Suprapubic skin (tissue), 4 donors: ENCODE measurements around the gene NACAD. TPM values are rescaled to one million over a fixed set of nuclear protein-coding genes. Genes with fewer than 3 reads are reported as not detected.

Source experiments
- DNase-seq, 2 donors: peaks; one replicate each; pipeline ENCODE4 v3.0.0-alpha.2; 2019; ENCODE audit warnings: low spot score in 2 of 2
- H3K27ac ChIP-seq: fragments of 200-600 bp; sonication (generic); one replicate; pipeline ENCODE4 v1.5.1; 2019
- H3K27me3 ChIP-seq: fragments of 200-600 bp; sonication (generic); one replicate; pipeline ENCODE4 v1.5.1; 2019
- H3K36me3 ChIP-seq: fragments of 200-600 bp; sonication (generic); one replicate; pipeline ENCODE4 v1.5.1; 2019
- H3K4me1 ChIP-seq: fragments of 200-600 bp; sonication (generic); one replicate; pipeline ENCODE4 v1.5.1; 2019
- H3K4me3 ChIP-seq: fragments of 200-600 bp; sonication (generic); one replicate; pipeline ENCODE4 v1.5.1; 2019; ENCODE audit warnings: mild to moderate bottlenecking
- H3K9me3 ChIP-seq: fragments of 200-600 bp; sonication (generic); one replicate; pipeline ENCODE4 v1.5.1; 2019
- CTCF ChIP-seq, 2 donors: fragments of 200-600 bp in 1 of 2; fragments of 450-650 bp in 1 of 2; sonication (generic) in 1 of 2; IDR thresholded peaks; one replicate each; pipeline ENCODE4 v1.5.1; 2016 to 2019; ENCODE audit warnings: antibody characterized with exemption in 2 of 2, mild to moderate bottlenecking in 1 of 2, moderate library complexity in 1 of 2
- EP300 ChIP-seq: sonication (generic); formaldehyde crosslinking; IDR thresholded peaks from one replicate; pipeline ENCODE4 v1.6.1; 2017; ENCODE audit warnings: antibody characterized with exemption
- POLR2A ChIP-seq, 2 donors: fragments of 450-650 bp; IDR thresholded peaks; one replicate each; pipeline ENCODE4 v1.6.1; 2017; ENCODE audit warnings: antibody characterized with exemption in 2 of 2, mild to moderate bottlenecking in 2 of 2, moderate library complexity in 2 of 2
- POLR2AphosphoS5 ChIP-seq, 3 donors: sonication (generic); formaldehyde crosslinking; IDR thresholded peaks; one replicate each; pipeline ENCODE4 v1.6.1; 2017; ENCODE audit warnings: antibody characterized with exemption in 3 of 3
- WGBS: methylation state at CpG from one replicate; pipeline ENCODE4 v1.1.5; 2018; 5-methylcytosine and 5-hydroxymethylcytosine counted together
- total RNA-seq, 4 donors: library from RNA; depleted of rRNA; stranded (reverse); fragments of >200 nt; gene quantifications; one replicate each; pipeline ENCODE4 v1.1.0, GENCODE V29; 2016

The NACAD gene
- total RNA-seq, 4 donors from 2014 or later, result 0.76 to 1.4 (median 1.0) TPM

- H3K36me3 ChIP-seq, result peaks cover 71% of the 10 kb centered on the region
- TF ChIP-seq POLR2AphosphoS5 (IDR thresholded peaks at IDR 0.05), result no peak
- no peak for TF ChIP-seq EP300
- TF ChIP-seq CTCF (IDR thresholded peaks at IDR 0.05), result no peak
- no peak for TF ChIP-seq POLR2A (IDR thresholded peaks at IDR 0.05)
- H3K27ac ChIP-seq, result no peak overlapping the region
- no peak overlapping the region for H3K4me3 ChIP-seq
- DNase-seq, result peak in 1 of 2 donors; percentile 53
- H3K27me3 ChIP-seq, result no peaks in the 10 kb centered on the region
- H3K4me1 ChIP-seq, result no peaks in the 10 kb centered on the region
- no peaks in the 10 kb centered on the region for H3K9me3 ChIP-seq
- 87% methylated on average over 7 of the region's 7 CpGs for WGBS
Measured at GRCh38 chr7:45066409-45066808, 22.4 kb downstream of the NACAD start.

- no peaks in the 10 kb centered on the region for H3K4me1 ChIP-seq
- no peaks in the 10 kb centered on the region for H3K27me3 ChIP-seq
- 90% methylated on average over 9 of the region's 12 CpGs for WGBS
- peaks cover 60% of the 10 kb centered on the region for H3K36me3 ChIP-seq
- no peak for TF ChIP-seq POLR2AphosphoS5 (IDR thresholded peaks at IDR 0.05)
- TF ChIP-seq EP300, result no peak
- no peak for TF ChIP-seq CTCF (IDR thresholded peaks at IDR 0.05)
- no peak for TF ChIP-seq POLR2A (IDR thresholded peaks at IDR 0.05)
- H3K27ac ChIP-seq, result no peak overlapping the region
- H3K4me3 ChIP-seq, result no peak overlapping the region
- H3K9me3 ChIP-seq, result no peaks in the 10 kb centered on the region
- peak in 1 of 2 donors; percentile 16 for DNase-seq
Measured at GRCh38 chr7:45065031-45065995, 23.5 kb downstream of the NACAD start.

GRCh38 chr7:45064047-45064725 is 24.6 kb downstream of the NACAD start:
- Histone ChIP-seq H3K4me1 (no peaks in the 10 kb centered on the region), H3K27me3 (no peaks in the 10 kb centered on the region), H3K27ac (no peak overlapping the region), H3K4me3 (no peak overlapping the region), H3K9me3 (no peaks in the 10 kb centered on the region), H3K36me3 (peaks cover 49% of the 10 kb centered on the region)
- DNase-seq, result peak in 1 of 2 donors; percentile 58
- 97% methylated on average over 11 of the region's 16 CpGs for WGBS
- no peak for TF ChIP-seq CTCF (IDR thresholded peaks at IDR 0.05)
- no peak for TF ChIP-seq POLR2AphosphoS5 (IDR thresholded peaks at IDR 0.05)
- TF ChIP-seq POLR2A (IDR thresholded peaks at IDR 0.05), result no peak
- no peak for TF ChIP-seq EP300

- 77% methylated on average over 1 of the region's 1 CpG for WGBS
- peak in 1 of 2 donors; percentile 24 for DNase-seq
- TF ChIP-seq EP300 (no peak), POLR2A (IDR thresholded peaks at IDR 0.05) (no peak), CTCF (IDR thresholded peaks at IDR 0.05) (no peak), POLR2AphosphoS5 (IDR thresholded peaks at IDR 0.05) (no peak)
Measured at GRCh38 chr7:45061806-45062425, 26.9 kb downstream of the NACAD start.

More at GRCh38 chr7:45061806-45062425, 26.9 kb downstream of the NACAD start:
- Histone ChIP-seq H3K9me3 (no peaks in the 10 kb centered on the region), H3K4me3 (no peak overlapping the region), H3K27me3 (no peaks in the 10 kb centered on the region), H3K4me1 (no peaks in the 10 kb centered on the region), H3K27ac (no peak overlapping the region), H3K36me3 (peaks cover 31% of the 10 kb centered on the region)
